HUES6 (cell line): ENCODE data around the gene EPB41L4B.

Source experiments
- H3K27ac ChIP-seq: 2 replicates; pipeline ENCODE4 v1.7.0; 2013; ENCODE audit warnings: low read depth, mild to moderate bottlenecking, low read length, inconsistent platforms
- H3K27me3 ChIP-seq: 2 replicates; pipeline ENCODE4 v1.6.1; 2013; ENCODE audit warnings: low read length; ENCODE audit not compliant: control insufficient read depth, insufficient read depth
- H3K36me3 ChIP-seq: 2 replicates; pipeline ENCODE4 v1.6.1; 2013; ENCODE audit warnings: low read length; ENCODE audit not compliant: control insufficient read depth, insufficient read depth
- H3K4me1 ChIP-seq: 2 replicates; pipeline ENCODE4 v1.6.1; 2013; ENCODE audit warnings: low read length; ENCODE audit not compliant: control insufficient read depth, insufficient read depth
- H3K4me3 ChIP-seq: 2 replicates; pipeline ENCODE4 v1.5.1; 2013; ENCODE audit warnings: low read depth, low read length
- H3K9ac ChIP-seq: one replicate; pipeline ENCODE4 v1.6.1; 2013; ENCODE audit warnings: mild to moderate bottlenecking, low read length
- H3K9me3 ChIP-seq: 2 replicates; pipeline ENCODE4 v1.6.1; 2013; ENCODE audit warnings: low read depth, low read length; ENCODE audit not compliant: control insufficient read depth, insufficient read depth

The EPB41L4B gene

DNA sequence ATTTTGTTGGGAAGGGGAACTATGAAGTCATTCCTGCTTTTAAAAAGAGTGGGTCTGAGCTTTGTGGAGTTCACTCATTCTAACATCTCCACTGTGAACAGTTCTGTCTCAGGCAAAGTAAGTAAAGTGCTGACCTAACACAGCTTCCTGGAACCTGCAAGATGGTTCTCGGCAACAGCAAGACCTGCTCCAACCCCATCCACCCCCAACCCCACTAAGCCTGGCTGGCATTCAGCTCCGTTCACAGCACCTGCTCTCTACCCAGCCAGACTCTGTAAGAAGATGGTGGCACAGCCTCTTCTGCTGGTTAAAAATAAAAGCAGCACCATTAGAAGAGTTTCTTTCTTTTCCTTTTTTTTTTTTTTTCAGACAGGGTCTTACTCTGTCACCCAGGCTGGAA, 42.0 kb downstream of the EPB41L4B start:
- Histone ChIP-seq H3K27ac (no peak overlapping the region), H3K4me1 (no peaks in the 10 kb centered on the region), H3K4me3 (no peak overlapping the region), H3K36me3 (peaks cover 3% of the 10 kb centered on the region; the same call in 1 of the 2 replicates), H3K9ac (no peak overlapping the region), H3K9me3 (no peaks in the 10 kb centered on the region), H3K27me3 (no peaks in the 10 kb centered on the region)

DNA sequence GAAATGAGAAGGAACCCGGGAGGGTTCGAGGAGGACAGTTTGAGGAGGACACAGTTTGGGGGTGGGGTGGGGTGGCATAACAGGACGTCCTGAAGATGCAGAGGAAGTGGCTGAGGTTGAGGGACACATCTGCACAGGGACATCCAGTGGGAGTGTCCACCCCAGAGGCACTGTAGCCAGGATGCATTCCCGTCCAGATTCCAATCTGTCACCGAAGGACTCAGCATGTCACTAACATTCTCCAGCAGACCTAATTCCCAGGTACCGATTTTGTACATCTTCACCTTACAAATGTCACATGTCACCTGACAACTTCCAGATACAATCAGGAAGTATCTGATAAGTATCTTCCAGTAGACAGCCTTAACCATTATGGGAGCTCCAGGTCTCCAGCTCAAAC, 42.6 kb downstream of the EPB41L4B start:
- H3K4me3 ChIP-seq, result no peak overlapping the region
- H3K27me3 ChIP-seq, result no peaks in the 10 kb centered on the region
- no peak overlapping the region for H3K9ac ChIP-seq
- peaks cover 3% of the 10 kb centered on the region; the same call in 1 of the 2 replicates for H3K36me3 ChIP-seq
- H3K9me3 ChIP-seq, result no peaks in the 10 kb centered on the region
- no peaks in the 10 kb centered on the region for H3K4me1 ChIP-seq
- no peak overlapping the region for H3K27ac ChIP-seq

GRCh38 chr9:109277451-109277850, 43.4 kb downstream of the EPB41L4B start:
- H3K36me3 ChIP-seq, result peaks cover 3% of the 10 kb centered on the region; the same call in 1 of the 2 replicates
- no peak overlapping the region for H3K9ac ChIP-seq
- no peaks in the 10 kb centered on the region for H3K27me3 ChIP-seq

DNA sequence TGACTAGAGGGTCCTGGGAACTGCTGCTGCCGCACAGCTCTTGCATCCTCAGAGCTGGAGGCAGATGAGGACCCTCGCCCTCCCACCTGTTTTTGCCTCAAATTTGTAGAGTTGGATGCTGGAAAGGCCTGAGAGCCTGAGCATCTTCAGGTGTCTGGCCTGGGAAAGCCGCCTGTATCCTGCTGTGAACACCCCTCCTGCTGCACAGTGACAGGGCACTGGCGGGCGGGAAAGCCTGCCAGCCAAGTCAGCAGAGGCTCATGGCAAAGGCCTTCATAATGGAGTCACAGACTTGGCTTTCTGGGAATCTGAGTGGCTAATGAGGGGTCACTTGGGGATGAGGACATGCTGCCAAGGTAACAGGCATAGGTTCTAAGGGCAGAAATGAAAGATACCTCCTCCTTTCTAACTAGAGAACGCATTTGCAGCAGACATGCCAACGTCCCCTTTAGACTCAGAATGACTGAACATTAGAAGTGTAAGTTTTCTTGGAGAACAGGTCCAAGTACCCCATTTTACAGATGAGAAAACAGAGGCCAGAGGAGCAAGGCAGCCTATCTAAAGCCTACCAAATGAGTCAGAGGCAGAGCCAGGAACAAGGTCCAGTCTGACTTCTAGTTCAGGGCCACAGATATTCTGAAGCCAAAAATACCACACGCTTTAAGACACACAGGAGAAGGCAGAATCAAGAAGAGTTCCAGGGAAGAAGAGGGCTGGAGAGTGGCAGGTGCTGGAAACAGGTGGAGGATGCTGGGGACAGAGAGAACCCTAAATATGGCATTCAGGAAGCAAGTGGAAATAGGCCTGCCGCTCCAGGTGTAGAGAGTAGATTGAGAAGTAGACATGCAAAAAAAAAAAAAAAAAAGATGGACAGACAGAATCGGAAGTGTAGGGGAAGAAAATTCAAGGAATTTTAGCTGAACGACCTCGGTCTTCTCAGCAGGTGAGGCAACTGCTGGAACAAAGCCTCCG, 44.1 kb downstream of the EPB41L4B start:
- Histone ChIP-seq H3K4me1 (no peaks in the 10 kb centered on the region), H3K36me3 (peaks cover 3% of the 10 kb centered on the region; the same call in 1 of the 2 replicates), H3K27me3 (no peaks in the 10 kb centered on the region), H3K4me3 (no peak overlapping the region), H3K27ac (no peak overlapping the region), H3K9me3 (no peaks in the 10 kb centered on the region), H3K9ac (no peak overlapping the region)

More at GRCh38 chr9:109277451-109277850, 43.4 kb downstream of the EPB41L4B start:
- Histone ChIP-seq H3K4me3 (no peak overlapping the region), H3K27ac (no peak overlapping the region), H3K9me3 (no peaks in the 10 kb centered on the region), H3K4me1 (no peaks in the 10 kb centered on the region)

DNA sequence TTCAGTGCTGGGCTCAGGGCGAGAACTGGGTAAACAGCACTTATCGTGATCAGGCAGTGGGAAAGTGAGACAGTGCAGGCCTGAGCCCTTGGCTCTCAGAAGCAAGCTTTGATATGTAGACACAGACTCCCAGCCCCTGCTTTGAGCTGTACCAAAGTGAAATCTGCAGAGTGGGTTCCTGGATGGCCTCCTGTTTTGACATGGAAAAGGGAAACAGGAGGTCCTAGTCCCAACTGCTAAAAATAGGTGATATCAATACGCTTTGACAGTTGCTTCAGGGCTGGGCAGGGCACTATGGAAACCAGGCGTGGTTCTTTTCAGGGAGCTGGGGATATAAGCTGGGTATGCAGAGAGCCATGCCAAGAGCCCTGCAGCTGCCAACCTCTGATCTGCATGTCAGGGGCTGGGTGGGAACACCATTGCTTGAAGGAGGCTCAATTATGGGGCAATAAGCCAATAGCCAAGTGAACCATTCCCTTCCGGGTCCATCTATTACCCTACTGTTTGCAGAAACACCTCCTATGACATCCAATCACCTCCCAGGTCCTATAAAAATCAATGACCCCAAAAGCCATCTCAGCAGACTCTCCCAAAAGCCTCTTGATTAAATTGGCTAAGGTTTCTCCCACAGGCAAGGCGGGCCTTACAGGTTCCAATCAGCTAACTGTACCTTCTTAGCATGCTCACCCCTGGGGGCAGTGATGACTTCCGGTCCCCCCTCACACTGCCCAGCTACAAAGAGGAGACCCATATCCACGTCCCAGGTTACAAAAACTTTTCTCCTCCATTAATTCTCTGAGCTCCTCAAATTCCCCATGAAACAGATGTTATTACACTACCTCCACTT, 45.8 kb downstream of the EPB41L4B start:
- no peaks in the 10 kb centered on the region for H3K27me3 ChIP-seq
- no peak overlapping the region for H3K27ac ChIP-seq
- H3K9ac ChIP-seq, result no peak overlapping the region
- peaks cover 3% of the 10 kb centered on the region; the same call in 1 of the 2 replicates for H3K36me3 ChIP-seq
- H3K9me3 ChIP-seq, result no peaks in the 10 kb centered on the region
- no peak overlapping the region for H3K4me3 ChIP-seq
- H3K4me1 ChIP-seq, result peaks cover 10% of the 10 kb centered on the region

- Histone ChIP-seq H3K9ac (no peak overlapping the region), H3K36me3 (peaks cover 3% of the 10 kb centered on the region; the same call in 1 of the 2 replicates), H3K27ac (no peak overlapping the region), H3K4me1 (peaks cover 10% of the 10 kb centered on the region), H3K9me3 (no peaks in the 10 kb centered on the region), H3K4me3 (no peak overlapping the region), H3K27me3 (no peaks in the 10 kb centered on the region)
Measured at GRCh38 chr9:109273869-109274268, 47.0 kb downstream of the EPB41L4B start.

GRCh38 chr9:109272745-109273144, 48.1 kb downstream of the EPB41L4B start:
- Histone ChIP-seq H3K9ac (no peak overlapping the region), H3K27me3 (no peaks in the 10 kb centered on the region), H3K27ac (no peak overlapping the region), H3K9me3 (no peaks in the 10 kb centered on the region), H3K4me1 (peaks cover 10% of the 10 kb centered on the region), H3K4me3 (no peak overlapping the region), H3K36me3 (no peaks in the 10 kb centered on the region)

DNA sequence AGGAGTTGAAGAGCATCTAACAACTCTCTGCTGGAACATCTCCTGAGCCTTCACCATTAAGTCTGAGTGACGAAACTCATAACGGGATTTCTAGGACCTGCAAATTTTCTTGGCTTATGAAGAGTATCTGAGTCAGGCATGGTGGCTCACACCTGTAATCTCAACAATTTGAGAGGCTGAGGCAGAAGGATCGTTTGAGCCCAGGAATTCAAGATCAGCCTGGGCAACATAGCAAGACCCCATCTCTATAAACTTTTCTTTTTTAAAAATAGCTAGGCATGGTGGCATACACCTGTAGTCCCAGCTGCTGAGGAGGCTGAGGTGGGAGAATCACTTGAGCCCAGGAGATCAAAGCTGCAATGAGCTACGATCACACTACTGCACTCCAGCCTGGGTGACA, 48.8 kb downstream of the EPB41L4B start:
- Histone ChIP-seq H3K36me3 (peaks cover 4% of the 10 kb centered on the region), H3K27me3 (no peaks in the 10 kb centered on the region), H3K4me1 (peaks cover 10% of the 10 kb centered on the region), H3K9ac (no peak overlapping the region), H3K27ac (no peak overlapping the region), H3K9me3 (peaks cover 3% of the 10 kb centered on the region; the same call in 1 of the 2 replicates), H3K4me3 (no peak overlapping the region)

DNA sequence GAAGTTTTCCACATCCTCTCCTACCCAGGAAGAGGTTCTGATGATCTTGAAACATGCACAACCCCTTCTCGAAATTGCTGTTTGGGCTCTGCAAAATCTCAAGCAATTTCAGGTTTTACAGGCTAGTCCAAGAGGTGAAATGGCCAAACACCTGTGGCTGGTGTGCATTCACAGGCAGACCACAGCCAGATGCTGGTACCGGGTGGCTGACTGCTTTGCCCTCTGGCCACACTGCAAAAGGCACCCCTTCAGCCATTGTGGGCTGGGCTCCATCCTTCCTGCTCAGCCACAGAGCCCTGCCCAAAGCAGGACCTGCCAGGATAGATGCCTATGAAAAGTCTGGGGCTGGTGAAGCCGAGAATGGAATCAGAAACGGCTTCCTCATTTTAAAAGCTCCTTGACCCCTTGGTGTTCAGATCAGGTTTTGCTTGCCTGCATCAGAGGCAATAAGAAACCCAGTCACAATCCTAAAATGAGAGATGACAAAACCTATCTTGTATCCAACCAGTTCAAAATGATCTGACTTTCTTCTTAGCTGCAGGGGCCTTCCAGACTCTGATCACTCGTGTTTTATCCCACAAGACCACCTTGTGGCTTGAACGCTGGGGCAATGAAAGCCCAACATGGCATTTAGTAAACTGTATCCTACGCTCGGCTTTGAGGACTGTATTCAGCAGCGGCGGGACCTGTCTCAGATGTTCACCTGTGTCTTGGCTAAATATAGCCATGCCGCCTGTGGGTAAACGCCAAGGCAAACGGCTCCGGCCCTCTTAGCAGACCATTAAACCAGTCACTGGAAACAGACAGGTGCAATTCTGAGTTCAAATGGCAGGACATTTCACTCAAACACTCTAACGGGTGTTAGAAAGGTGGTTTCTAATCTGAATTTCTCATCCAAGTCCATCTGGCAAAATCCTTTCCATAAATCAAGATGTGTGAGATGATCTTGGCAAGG, 49.6 kb downstream of the EPB41L4B start:
- no peak overlapping the region for H3K27ac ChIP-seq
- no peak overlapping the region for H3K9ac ChIP-seq
- H3K4me1 ChIP-seq, result peaks cover 10% of the 10 kb centered on the region
- H3K4me3 ChIP-seq, result no peak overlapping the region
- H3K9me3 ChIP-seq, result peaks cover 3% of the 10 kb centered on the region; the same call in 1 of the 2 replicates
- H3K27me3 ChIP-seq, result no peaks in the 10 kb centered on the region
- peaks cover 4% of the 10 kb centered on the region for H3K36me3 ChIP-seq

DNA sequence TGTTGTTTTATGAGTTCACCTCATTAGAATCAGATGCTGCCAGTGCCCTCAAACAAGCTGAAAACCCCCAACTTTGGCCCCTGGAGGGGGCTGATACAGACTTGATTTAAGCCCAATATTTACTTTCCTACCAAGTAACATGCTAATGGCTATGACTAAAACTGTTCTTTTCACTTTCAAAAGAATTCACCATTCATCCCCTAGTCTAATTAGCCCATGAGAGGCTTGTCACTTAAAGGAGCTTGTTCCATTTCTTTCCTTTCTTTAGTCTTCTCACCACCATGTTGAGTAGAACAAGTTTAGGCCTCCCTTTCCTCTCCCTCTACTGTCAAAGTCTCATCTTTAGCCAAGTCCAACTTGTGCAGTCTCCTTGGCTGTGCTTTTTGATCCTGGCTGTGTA, 50.4 kb downstream of the EPB41L4B start:
- no peaks in the 10 kb centered on the region for H3K27me3 ChIP-seq
- H3K9me3 ChIP-seq, result peaks cover 3% of the 10 kb centered on the region; the same call in 1 of the 2 replicates
- no peak overlapping the region for H3K4me3 ChIP-seq
- no peak overlapping the region for H3K27ac ChIP-seq
- H3K4me1 ChIP-seq, result peaks cover 10% of the 10 kb centered on the region
- H3K36me3 ChIP-seq, result peaks cover 4% of the 10 kb centered on the region
- H3K9ac ChIP-seq, result no peak overlapping the region
